Heart left ventricle (tissue), 13 donors: Measurements from ENCODE around the gene FEM1C.

Experiments used
- CTCF ChIP-seq, 12 donors: fragments of 200-600 bp; sonication (generic) in 4 of 12; IDR thresholded peaks; one replicate each; pipeline versions ENCODE4 v1.5.0 to v1.8.0; 2018 to 2022; ENCODE audit warnings: antibody characterized with exemption in 12 of 12, mild to moderate bottlenecking in 5 of 12
- POLR2A ChIP-seq, 2 donors: fragments of 450-650 bp; IDR thresholded peaks; one replicate each; pipeline ENCODE4 v1.6.1; 2017; ENCODE audit warnings: antibody characterized with exemption in 2 of 2, mild to moderate bottlenecking in 2 of 2, moderate library complexity in 2 of 2
- donor health status: ischemic (EF 13 %, LVEDD 7.1; RV severe dilation, severe dysfunction).
- donor health status: DM: no; HTN: yes; CAD: no.
- donor health status: DM: no; HTN: no; CAD: no.
- donor health status: ischemic (EF 25% LVEDD 6.9; RV normal size, moderate dysfunction).
- donor health status: ischemic (EF 25% LVEDD 5.7; RV mildly dilated, moderate dysfunction).
- donor health status: ischemic (EF 35%, LVEDD 5.7; RV mildly dilated, moderate dysfunction).
- donor health status: nonischemic (EF 11% LVEDD 7.7; RV severe dilation, severe dysfunction).
- donor health status: DM: yes; HTN: yes; CAD: no.
- donor health status: PGD.
- donor health status: ischemic (EF 29% LVEDD 5.4; RV normal size, mild dysfunction).
- donor health status: nonischemic (EF 23%, LVEDD 6.1; RV moderate dilation, normal function).

DNA sequence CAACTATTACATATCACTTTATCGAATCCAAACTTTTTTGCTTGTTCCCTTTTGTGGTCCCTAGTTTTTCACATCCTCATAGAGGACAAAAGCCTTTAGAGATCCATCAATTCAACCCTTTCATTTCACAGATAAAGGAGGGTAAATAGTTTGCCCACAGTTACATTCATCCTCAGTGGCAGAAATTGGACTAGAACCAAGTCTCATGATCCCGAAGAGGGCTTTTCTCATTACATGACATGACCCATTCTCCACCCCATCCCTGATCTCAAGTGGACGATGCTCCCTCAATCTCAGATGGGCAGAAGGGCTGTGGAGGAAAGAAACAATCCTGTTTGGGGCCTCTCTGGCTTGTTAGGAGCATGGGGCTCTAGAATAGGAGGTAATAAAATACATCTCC lies 34.6 kb upstream of the FEM1C start:
- TF ChIP-seq CTCF (IDR thresholded peaks at IDR 0.05) (no peak), POLR2A (IDR thresholded peaks at IDR 0.05) (no peak)
